Heart left ventricle (tissue), 13 donors: ENCODE results near the gene SPAG6.

Experiments used
- POLR2A ChIP-seq, 2 donors: fragments of 450-650 bp; IDR thresholded peaks; one replicate each; pipeline ENCODE4 v1.6.1; 2017; ENCODE audit warnings: antibody characterized with exemption in 2 of 2, mild to moderate bottlenecking in 2 of 2, moderate library complexity in 2 of 2
- TF ChIP-seq, protein P1 (sequence below), 12 donors: fragments of 200-600 bp; sonication (generic) in 4 of 12; IDR thresholded peaks; one replicate each; pipeline versions ENCODE4 v1.5.0 to v1.8.0; 2018 to 2022; ENCODE audit warnings: antibody characterized with exemption in 12 of 12, mild to moderate bottlenecking in 5 of 12
- donor health status: ischemic (EF 13 %, LVEDD 7.1; RV severe dilation, severe dysfunction).
- donor health status: DM: no; HTN: yes; CAD: no.
- donor health status: DM: no; HTN: no; CAD: no.
- donor health status: ischemic (EF 25% LVEDD 6.9; RV normal size, moderate dysfunction).
- donor health status: ischemic (EF 25% LVEDD 5.7; RV mildly dilated, moderate dysfunction).
- donor health status: ischemic (EF 35%, LVEDD 5.7; RV mildly dilated, moderate dysfunction).
- donor health status: nonischemic (EF 11% LVEDD 7.7; RV severe dilation, severe dysfunction).
- donor health status: DM: yes; HTN: yes; CAD: no.
- donor health status: PGD.
- donor health status: ischemic (EF 29% LVEDD 5.4; RV normal size, mild dysfunction).
- donor health status: nonischemic (EF 23%, LVEDD 6.1; RV moderate dilation, normal function).

DNA sequence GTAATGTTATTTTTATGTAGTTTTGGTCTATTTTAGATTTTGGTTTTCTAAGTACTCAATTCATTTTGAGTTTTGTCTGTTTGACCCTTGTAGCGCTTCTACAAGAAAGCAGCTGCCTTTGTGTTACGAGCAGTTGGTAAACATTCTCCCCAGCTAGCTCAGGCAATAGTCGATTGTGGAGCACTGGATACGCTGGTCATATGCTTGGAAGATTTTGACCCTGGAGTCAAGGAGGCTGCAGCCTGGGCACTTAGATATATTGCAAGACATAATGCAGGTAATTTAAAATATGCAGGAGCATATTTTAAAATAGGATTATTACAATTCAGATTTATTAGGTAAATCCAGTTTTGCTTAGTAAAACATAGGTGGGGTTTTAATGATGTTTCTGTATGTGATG is 23.1 kb downstream of the SPAG6 start:
- TF ChIP-seq, protein P1, sequence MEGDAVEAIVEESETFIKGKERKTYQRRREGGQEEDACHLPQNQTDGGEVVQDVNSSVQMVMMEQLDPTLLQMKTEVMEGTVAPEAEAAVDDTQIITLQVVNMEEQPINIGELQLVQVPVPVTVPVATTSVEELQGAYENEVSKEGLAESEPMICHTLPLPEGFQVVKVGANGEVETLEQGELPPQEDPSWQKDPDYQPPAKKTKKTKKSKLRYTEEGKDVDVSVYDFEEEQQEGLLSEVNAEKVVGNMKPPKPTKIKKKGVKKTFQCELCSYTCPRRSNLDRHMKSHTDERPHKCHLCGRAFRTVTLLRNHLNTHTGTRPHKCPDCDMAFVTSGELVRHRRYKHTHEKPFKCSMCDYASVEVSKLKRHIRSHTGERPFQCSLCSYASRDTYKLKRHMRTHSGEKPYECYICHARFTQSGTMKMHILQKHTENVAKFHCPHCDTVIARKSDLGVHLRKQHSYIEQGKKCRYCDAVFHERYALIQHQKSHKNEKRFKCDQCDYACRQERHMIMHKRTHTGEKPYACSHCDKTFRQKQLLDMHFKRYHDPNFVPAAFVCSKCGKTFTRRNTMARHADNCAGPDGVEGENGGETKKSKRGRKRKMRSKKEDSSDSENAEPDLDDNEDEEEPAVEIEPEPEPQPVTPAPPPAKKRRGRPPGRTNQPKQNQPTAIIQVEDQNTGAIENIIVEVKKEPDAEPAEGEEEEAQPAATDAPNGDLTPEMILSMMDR (IDR thresholded peaks at IDR 0.05) = no peak
- no peak for TF ChIP-seq POLR2A (IDR thresholded peaks at IDR 0.05)
